HEK293 (cell line): Measurements from ENCODE around the gene AKR7A2.
"Not testable (repeated sequence)": the region's sequence is repeated elsewhere in the genome, so short reads cannot be mapped to it uniquely, and the experiment has no call there.

Source experiments
- CTCF ChIA-PET: fragments of 350-600 bp; formaldehyde crosslinking; extraction: SDS; loops from one replicate; lab custom pipeline; 2021; ENCODE audit warnings: antibody characterized with exemption; lab: Yijun Ruan, JAX
- POLR2A ChIA-PET: fragments of 300-600 bp; formaldehyde crosslinking; extraction: SDS; loops from one replicate; lab custom pipeline; 2020; ENCODE audit warnings: antibody characterized with exemption, inconsistent platforms; lab: Yijun Ruan, JAX
- H3K27ac ChIP-seq: fragments of 200-500 bp; sonication (Bioruptor generic); 2 replicates; pipeline ENCODE4 v1.5.1; 2014; ENCODE audit warnings: low read depth, low read length, control low read depth, inconsistent platforms; ENCODE audit errors: extremely low read depth
- H3K36me3 ChIP-seq, 2 experiments: fragments of 200-500 bp in 1 of 2; sonication (Bioruptor generic) in 1 of 2; 1 replicate in 1 of 2; 2 replicates in 1 of 2; pipeline ENCODE4 v1.5.1; 2014 to 2017; ENCODE audit warnings: inconsistent platforms in 2 of 2, low read length in 2 of 2; ENCODE audit not compliant: control insufficient read depth in 2 of 2, insufficient read depth in 1 of 2
- H3K4me1 ChIP-seq: fragments of 200-500 bp; sonication (Bioruptor generic); 2 replicates; pipeline ENCODE4 v1.5.1; 2014; ENCODE audit warnings: mild to moderate bottlenecking, low read length, inconsistent platforms; ENCODE audit not compliant: control insufficient read depth, insufficient read depth
- H3K4me3 ChIP-seq: 2 replicates; pipeline ENCODE4 v1.5.1; 2011; ENCODE audit warnings: low read depth, mild to moderate bottlenecking, control low read depth, low read length, moderate library complexity
- H3K9me3 ChIP-seq: fragments of 200-500 bp; sonication (Bioruptor generic); 2 replicates; pipeline ENCODE4 v1.5.1; 2014; ENCODE audit warnings: low read depth, low read length, inconsistent platforms; ENCODE audit not compliant: control insufficient read depth, insufficient read depth
- HOXC10 ChIP-seq: sonication (generic); formaldehyde crosslinking; IDR thresholded peaks from 2 replicates; pipeline ENCODE4 v1.8.1; 2023; ENCODE audit warnings: mild to moderate bottlenecking, missing genetic modification reagents
- PBX3 ChIP-seq: sonication (generic); formaldehyde crosslinking; IDR thresholded peaks from 2 replicates; pipeline ENCODE4 v1.8.1; 2022; ENCODE audit warnings: mild to moderate bottlenecking, moderate library complexity, missing genetic modification reagents
- SALL2 ChIP-seq: fragments of 450-650 bp; formaldehyde crosslinking; IDR thresholded peaks from 2 replicates; pipeline ENCODE4 v1.5.0; 2017; ENCODE audit warnings: missing biosample characterization, mild to moderate bottlenecking, missing genetic modification characterization, borderline replicate concordance
- TSHZ1 ChIP-seq: fragments of 450-650 bp; formaldehyde crosslinking; IDR thresholded peaks from 2 replicates; pipeline ENCODE4 v1.5.1; 2016; ENCODE audit warnings: missing biosample characterization, missing genetic modification characterization, borderline replicate concordance
- ZBTB8A ChIP-seq: fragments of 450-650 bp; formaldehyde crosslinking; IDR thresholded peaks from 2 replicates; pipeline ENCODE4 v1.5.1; 2016; ENCODE audit warnings: missing biosample characterization, missing genetic modification characterization
- ZNF148 ChIP-seq: fragments of 450-650 bp; formaldehyde crosslinking; IDR thresholded peaks from 2 replicates; pipeline ENCODE4 v1.5.0; 2017; ENCODE audit warnings: missing biosample characterization, missing genetic modification characterization, borderline replicate concordance
- ZNF266 ChIP-seq: fragments of 450-650 bp; formaldehyde crosslinking; IDR thresholded peaks from 2 replicates; pipeline ENCODE4 v1.5.1; 2016; ENCODE audit warnings: missing biosample characterization, missing genetic modification characterization, low read depth
- ZNF350 ChIP-seq: fragments of 450-650 bp; formaldehyde crosslinking; IDR thresholded peaks from 2 replicates; pipeline ENCODE4 v1.5.0; 2017; ENCODE audit warnings: missing biosample characterization, mild to moderate bottlenecking, missing genetic modification characterization
- ZNF398 ChIP-seq: fragments of 450-650 bp; formaldehyde crosslinking; IDR thresholded peaks from 2 replicates; pipeline ENCODE4 v1.5.1; 2017; ENCODE audit warnings: missing biosample characterization, missing genetic modification characterization
- ZNF488 ChIP-seq: fragments of 450-650 bp; formaldehyde crosslinking; IDR thresholded peaks from 2 replicates; pipeline ENCODE4 v1.5.1; 2016; ENCODE audit warnings: missing biosample characterization, missing genetic modification characterization
- ZNF514 ChIP-seq: fragments of 450-650 bp; formaldehyde crosslinking; IDR thresholded peaks from 2 replicates; pipeline ENCODE4 v1.5.1; 2016; ENCODE audit warnings: missing biosample characterization, missing genetic modification characterization
- ZNF530 ChIP-seq: fragments of 450-650 bp; formaldehyde crosslinking; IDR thresholded peaks from 2 replicates; pipeline ENCODE4 v1.5.1; 2016; ENCODE audit warnings: low read depth, missing biosample characterization, missing genetic modification characterization
- ZNF544 ChIP-seq: fragments of 450-650 bp; formaldehyde crosslinking; IDR thresholded peaks from 2 replicates; pipeline ENCODE4 v1.5.0; 2017; ENCODE audit warnings: missing biosample characterization, missing genetic modification characterization
- ZNF549 ChIP-seq: fragments of 450-650 bp; IDR thresholded peaks from 2 replicates; pipeline ENCODE4 v1.5.1; 2018; ENCODE audit warnings: missing biosample characterization, missing genetic modification characterization, mild to moderate bottlenecking, inconsistent platforms, moderate library complexity
- ZNF561 ChIP-seq: fragments of 450-650 bp; IDR thresholded peaks from 2 replicates; pipeline ENCODE4 v1.5.1; 2018; ENCODE audit warnings: missing biosample characterization, missing genetic modification characterization, borderline replicate concordance
- ZNF623 ChIP-seq: fragments of 450-650 bp; formaldehyde crosslinking; IDR thresholded peaks from 2 replicates; pipeline ENCODE4 v1.5.1; 2016; ENCODE audit warnings: missing biosample characterization, missing genetic modification characterization
- ZNF626 ChIP-seq: fragments of 450-650 bp; sonication (Bioruptor Pico); formaldehyde crosslinking; IDR thresholded peaks from 2 replicates; pipeline ENCODE4 v1.5.1; 2018; ENCODE audit warnings: missing biosample characterization, missing genetic modification characterization, inconsistent platforms
- ZNF777 ChIP-seq: fragments of 450-650 bp; formaldehyde crosslinking; IDR thresholded peaks from 2 replicates; pipeline ENCODE4 v1.5.1; 2017; ENCODE audit warnings: missing biosample characterization, missing genetic modification characterization, borderline replicate concordance
- ZNF843 ChIP-seq: fragments of 450-650 bp; formaldehyde crosslinking; IDR thresholded peaks from 2 replicates; pipeline ENCODE4 v1.5.1; 2016; ENCODE audit warnings: missing biosample characterization, missing genetic modification characterization
- ZSCAN16 ChIP-seq: fragments of 450-650 bp; formaldehyde crosslinking; IDR thresholded peaks from 2 replicates; pipeline ENCODE4 v1.5.1; 2016; ENCODE audit warnings: missing biosample characterization, missing genetic modification characterization

The AKR7A2 gene

GRCh38 chr1:19306941-19307340 is 5.0 kb downstream of the AKR7A2 start (continued):
- TF ChIP-seq PBX3 (CRISPR knock-in tag): no peak
- no peak for TF ChIP-seq SALL2
- TF ChIP-seq ZSCAN16 (tag by site-specific recombination): no peak
- TF ChIP-seq ZNF514 (tag by site-specific recombination): no peak
- no peak for TF ChIP-seq ZNF398 (tag by site-specific recombination)
- TF ChIP-seq ZNF623 (tag by site-specific recombination): no peak
- no peak for TF ChIP-seq ZNF488 (tag by site-specific recombination)
- no peak for TF ChIP-seq ZNF777 (tag by site-specific recombination)
- TF ChIP-seq ZNF266 (tag by site-specific recombination): no peak
- TF ChIP-seq TSHZ1 (tag by site-specific recombination): no peak

GRCh38 chr1:19305880-19306279 is 6.1 kb downstream of the AKR7A2 start:
- Histone ChIP-seq H3K36me3 (peaks cover 7 to 82% of the 10 kb centered on the region in 2 experiments; a peak in 2 of 3 replicates), H3K4me3 (no peak overlapping the region), H3K9me3 (no peaks in the 10 kb centered on the region), H3K4me1 (peaks cover 2% of the 10 kb centered on the region; the same call in 1 of the 2 replicates), H3K27ac (no peak overlapping the region)
- TF ChIP-seq ZNF561 (tag by site-specific recombination) (no peak), HOXC10 (CRISPR knock-in tag) (no peak), ZBTB8A (no peak), PBX3 (CRISPR knock-in tag) (no peak), ZNF350 (no peak), ZNF549 (no peak), ZNF544 (tag by site-specific recombination) (no peak), ZNF843 (tag by site-specific recombination) (no peak), ZNF148 (tag by site-specific recombination) (no peak), ZNF530 (tag by site-specific recombination) (no peak), ZNF626 (tag by site-specific recombination) (no peak)
- CTCF ChIA-PET: interaction anchor here (0.6 to 1.2 kb wide), 2 partner anchors 276 to 350 kb away, joined by 3 to 4 read pairs; no protein-coding TSS in a partner anchor
- POLR2A ChIA-PET: no interaction called here

GRCh38 chr1:19304081-19304480 is 7.9 kb downstream of the AKR7A2 start:
- H3K4me3 ChIP-seq, H3K4me1 ChIP-seq, H3K27ac ChIP-seq, H3K9me3 ChIP-seq, POLR2A ChIA-PET: not testable (repeated sequence)
- CTCF ChIA-PET: interaction anchor here (0.7 kb wide), 1 partner anchor 99 kb away, joined by 5 read pairs; no protein-coding TSS in a partner anchor
- H3K36me3 ChIP-seq: peaks cover 7 to 86% of the 10 kb centered on the region in 2 experiments; a peak in 2 of 3 replicates
